Omental fat pad (tissue), 4 donors: ENCODE measurements around the gene ADGRG7. TPM values are rescaled to one million over a fixed set of nuclear protein-coding genes. Genes with fewer than 3 reads are reported as not detected.

Experiments
- ATAC-seq: fragments of 150-250 bp; one replicate; pipeline ENCODE4 v1.9.1; 2016; ENCODE audit warnings: mild to moderate bottlenecking, moderate library complexity; ENCODE audit not compliant: low FRiP score
- DNase-seq: peaks from one replicate; pipeline ENCODE4 v3.0.0-alpha.2; 2019; ENCODE audit warnings: low spot score
- CTCF ChIP-seq, 3 donors: fragments of 450-650 bp; IDR thresholded peaks; one replicate each; pipeline ENCODE4 v1.5.1; 2016 to 2017; ENCODE audit warnings: antibody characterized with exemption in 3 of 3, mild to moderate bottlenecking in 3 of 3, moderate library complexity in 2 of 3
- total RNA-seq, 4 donors: library from RNA; depleted of rRNA; stranded (reverse); fragments of >200 nt; gene quantifications; one replicate each; pipeline ENCODE4 v1.1.0, GENCODE V29; 2016

The ADGRG7 gene, protein sequence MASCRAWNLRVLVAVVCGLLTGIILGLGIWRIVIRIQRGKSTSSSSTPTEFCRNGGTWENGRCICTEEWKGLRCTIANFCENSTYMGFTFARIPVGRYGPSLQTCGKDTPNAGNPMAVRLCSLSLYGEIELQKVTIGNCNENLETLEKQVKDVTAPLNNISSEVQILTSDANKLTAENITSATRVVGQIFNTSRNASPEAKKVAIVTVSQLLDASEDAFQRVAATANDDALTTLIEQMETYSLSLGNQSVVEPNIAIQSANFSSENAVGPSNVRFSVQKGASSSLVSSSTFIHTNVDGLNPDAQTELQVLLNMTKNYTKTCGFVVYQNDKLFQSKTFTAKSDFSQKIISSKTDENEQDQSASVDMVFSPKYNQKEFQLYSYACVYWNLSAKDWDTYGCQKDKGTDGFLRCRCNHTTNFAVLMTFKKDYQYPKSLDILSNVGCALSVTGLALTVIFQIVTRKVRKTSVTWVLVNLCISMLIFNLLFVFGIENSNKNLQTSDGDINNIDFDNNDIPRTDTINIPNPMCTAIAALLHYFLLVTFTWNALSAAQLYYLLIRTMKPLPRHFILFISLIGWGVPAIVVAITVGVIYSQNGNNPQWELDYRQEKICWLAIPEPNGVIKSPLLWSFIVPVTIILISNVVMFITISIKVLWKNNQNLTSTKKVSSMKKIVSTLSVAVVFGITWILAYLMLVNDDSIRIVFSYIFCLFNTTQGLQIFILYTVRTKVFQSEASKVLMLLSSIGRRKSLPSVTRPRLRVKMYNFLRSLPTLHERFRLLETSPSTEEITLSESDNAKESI
- total RNA-seq, result not detected

DNA sequence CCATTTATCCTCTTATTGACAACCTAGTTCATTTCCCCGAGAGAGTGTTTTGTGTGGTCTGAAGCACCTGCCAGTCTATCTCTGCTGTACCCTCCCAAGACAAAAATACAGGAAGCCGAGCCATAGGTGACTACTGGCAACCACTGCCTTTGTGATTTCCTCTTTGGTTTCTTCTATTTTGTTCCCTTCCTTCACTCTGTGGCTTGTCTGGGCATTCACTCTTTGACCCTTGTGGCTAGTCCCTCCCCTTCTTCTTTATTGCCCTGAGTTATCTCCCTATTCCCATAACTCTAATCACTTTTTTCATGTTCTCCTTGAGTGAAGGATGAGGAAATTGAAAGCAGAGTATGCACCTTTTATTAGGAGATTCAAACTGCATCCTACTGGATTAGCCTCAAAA, at the start of gene ADGRG7:
TSS of gene ADGRG7 (plus strand) at position 297 of the 400 bp plus-strand sequence. CDS start 256 bp downstream, outside the sequence.
- ATAC-seq (no peak), DNase-seq (no peak)
- no peak for TF ChIP-seq CTCF (IDR thresholded peaks at IDR 0.05)

GRCh38 chr3:100560426-100560825, 49.0 kb upstream of the ADGRG7 start:
- no peak for DNase-seq
- no peak for ATAC-seq
- no peak for TF ChIP-seq CTCF (IDR thresholded peaks at IDR 0.05)

DNA sequence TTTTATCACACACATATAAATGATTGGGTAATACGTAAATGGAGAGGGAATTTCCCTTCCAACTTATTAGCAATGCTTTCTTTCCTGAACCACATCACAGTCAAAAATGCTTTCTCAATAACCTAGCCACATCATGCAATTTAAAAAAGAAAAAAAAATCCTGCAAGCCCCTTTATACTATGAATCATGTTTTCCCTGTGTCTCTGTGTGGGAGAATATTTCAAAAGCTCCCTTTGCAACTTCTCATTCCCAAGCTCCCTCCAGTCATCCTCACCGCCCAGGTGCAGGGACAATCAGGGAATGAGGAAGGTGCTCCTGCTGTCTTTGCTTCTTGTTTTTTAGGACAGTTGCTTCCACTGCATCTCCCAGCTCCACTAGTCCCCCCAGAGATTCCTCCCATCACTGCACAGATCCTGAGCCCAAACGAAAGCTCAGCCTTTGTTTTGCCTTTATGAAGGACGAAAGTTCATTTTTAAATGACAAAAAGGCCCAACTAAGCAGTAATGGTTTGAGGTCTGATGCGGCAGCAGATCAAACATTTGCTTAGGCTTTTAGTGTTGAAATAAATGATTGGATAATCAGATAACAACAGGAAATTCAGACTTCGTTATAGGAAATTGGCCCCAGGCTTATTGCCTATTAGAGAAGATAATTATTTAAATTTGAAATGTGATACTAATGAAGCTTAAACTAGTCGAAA, 47.8 kb upstream of the ADGRG7 start:
- DNase-seq (no peak), ATAC-seq (peak; percentile 37)
- TF ChIP-seq CTCF (IDR thresholded peaks at IDR 0.05), result no peak

GRCh38 chr3:100562224-100562857, 47.1 kb upstream of the ADGRG7 start:
- TF ChIP-seq CTCF (IDR thresholded peaks at IDR 0.05), result no peak
- DNase-seq (no peak), ATAC-seq (no peak)

GRCh38 chr3:100563228-100563627, 46.2 kb upstream of the ADGRG7 start:
- TF ChIP-seq CTCF (IDR thresholded peaks at IDR 0.05), result no peak
- ATAC-seq, result no peak
- DNase-seq, result no peak

DNA sequence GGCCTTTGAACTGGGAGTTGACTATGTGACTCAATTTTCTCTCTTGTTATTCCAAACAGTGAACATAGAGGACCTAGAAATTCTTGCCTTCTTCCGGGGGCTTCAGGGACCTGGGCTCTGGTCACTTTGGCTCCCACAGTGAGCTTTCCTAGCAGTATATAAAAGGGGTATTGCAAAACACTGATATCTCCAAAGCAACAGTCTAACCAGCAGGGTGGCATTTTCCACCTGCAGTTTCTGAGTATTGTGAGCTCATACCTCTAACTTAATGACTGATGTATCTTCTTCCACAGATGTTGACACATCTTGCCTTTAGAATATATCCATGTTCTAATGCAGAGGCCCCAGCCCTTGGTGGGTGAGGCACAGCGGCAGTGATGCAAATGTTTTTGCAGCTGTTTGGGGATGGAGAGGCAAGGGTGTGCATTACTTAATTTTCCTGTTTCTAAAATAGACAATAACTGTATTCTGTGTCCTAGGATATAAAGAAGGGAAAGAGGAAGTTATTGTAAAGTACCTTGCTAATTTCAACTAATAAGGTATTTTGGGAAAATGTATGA, 45.7 kb upstream of the ADGRG7 start:
- ATAC-seq (no peak), DNase-seq (no peak)
- TF ChIP-seq CTCF (IDR thresholded peaks at IDR 0.05), result no peak
